SK-N-SH treated with all-trans-retinoic acid at 6 μM for 48 hours (cell line): ENCODE results near the gene PKDREJ.

Experiments
- ATAC-seq: fragments of 200-7000 bp; cut with Tn5 transposase; 3 replicates; pipeline ENCODE4 v1.9.1; 2020; ENCODE audit warnings: mild to moderate bottlenecking, moderate library complexity
- ARNTL ChIP-seq: fragments of 450-650 bp; formaldehyde crosslinking; IDR thresholded peaks from 2 replicates; pipeline ENCODE4 v1.5.0; 2020; ENCODE audit warnings: low read depth, mild to moderate bottlenecking, moderate library complexity, borderline replicate concordance
- BACH2 ChIP-seq: fragments of 250-450 bp; sonication (Bioruptor Pico); IDR thresholded peaks from 2 replicates; pipeline ENCODE4 v1.9.0; 2021; ENCODE audit warnings: mild to moderate bottlenecking, borderline replicate concordance
- CREB5 ChIP-seq: fragments of 250-450 bp; sonication (Bioruptor Pico); IDR thresholded peaks from 2 replicates; pipeline ENCODE4 v1.5.1; 2020; ENCODE audit warnings: low read depth, mild to moderate bottlenecking, moderate library complexity
- CSRNP3 ChIP-seq: fragments of 250-450 bp; sonication (Bioruptor Pico); IDR thresholded peaks from 2 replicates; pipeline ENCODE4 v1.5.1; 2021; ENCODE audit warnings: mild to moderate bottlenecking, moderate library complexity
- ESRRG ChIP-seq: fragments of 250-450 bp; sonication (Bioruptor Pico); IDR thresholded peaks from 2 replicates; pipeline ENCODE4 v1.6.1; 2021; ENCODE audit warnings: mild to moderate bottlenecking
- GLIS3 ChIP-seq: fragments of 250-450 bp; sonication (Bioruptor Pico); IDR thresholded peaks from 2 replicates; pipeline ENCODE4 v1.5.0; 2020; ENCODE audit warnings: mild to moderate bottlenecking, moderate library complexity
- OSR1 ChIP-seq: fragments of 250-450 bp; sonication (Bioruptor Pico); IDR thresholded peaks from 2 replicates; pipeline ENCODE4 v1.8.0; 2022; ENCODE audit warnings: moderate library complexity, mild to moderate bottlenecking, inconsistent platforms
- POU6F1 ChIP-seq: fragments of 250-450 bp; sonication (Bioruptor Pico); IDR thresholded peaks from 2 replicates; pipeline ENCODE4 v1.8.0; 2021; ENCODE audit warnings: low read depth, mild to moderate bottlenecking, moderate library complexity, borderline replicate concordance
- PPARA ChIP-seq: fragments of 250-450 bp; sonication (Bioruptor Pico); IDR thresholded peaks from 2 replicates; pipeline ENCODE4 v1.5.0; 2020; ENCODE audit warnings: mild to moderate bottlenecking, borderline replicate concordance
- RARB ChIP-seq: fragments of 250-450 bp; sonication (Bioruptor Pico); IDR thresholded peaks from 2 replicates; pipeline ENCODE4 v1.8.0; 2021; ENCODE audit warnings: mild to moderate bottlenecking, moderate library complexity
- TCF4 ChIP-seq: fragments of 250-450 bp; sonication (Bioruptor Pico); IDR thresholded peaks from 2 replicates; pipeline ENCODE4 v1.8.0; 2021; ENCODE audit warnings: mild to moderate bottlenecking, moderate library complexity, borderline replicate concordance
- TOX ChIP-seq: fragments of 250-450 bp; sonication (Bioruptor Pico); IDR thresholded peaks from 2 replicates; pipeline ENCODE4 v1.8.0; 2021; ENCODE audit warnings: mild to moderate bottlenecking, moderate library complexity, borderline replicate concordance
- ZC3H10 ChIP-seq: fragments of 250-450 bp; sonication (Bioruptor Pico); IDR thresholded peaks from 2 replicates; pipeline ENCODE4 v1.5.1; 2021; ENCODE audit warnings: mild to moderate bottlenecking, moderate library complexity
- ZFP3 ChIP-seq: fragments of 250-450 bp; sonication (Bioruptor Pico); IDR thresholded peaks from 2 replicates; pipeline ENCODE4 v1.5.0; 2020; ENCODE audit warnings: mild to moderate bottlenecking, moderate library complexity
- ZNF565 ChIP-seq: fragments of 450-650 bp; formaldehyde crosslinking; conservative IDR thresholded peaks from 2 replicates; pipeline ENCODE4 v1.5.0; 2020; ENCODE audit warnings: low read depth, mild to moderate bottlenecking, moderate library complexity
- ZNF70 ChIP-seq: fragments of 450-650 bp; formaldehyde crosslinking; IDR thresholded peaks from 2 replicates; pipeline ENCODE4 v1.5.0; 2020; ENCODE audit warnings: mild to moderate bottlenecking, moderate library complexity
- ZNF8 ChIP-seq: fragments of 450-650 bp; formaldehyde crosslinking; IDR thresholded peaks from 2 replicates; pipeline ENCODE4 v1.5.0; 2020; ENCODE audit warnings: mild to moderate bottlenecking, moderate library complexity
- TF ChIP-seq, protein P1 (sequence below): fragments of 250-450 bp; sonication (Bioruptor Pico); IDR thresholded peaks from 2 replicates; pipeline ENCODE4 v1.8.0; 2020; ENCODE audit warnings: mild to moderate bottlenecking, moderate library complexity, borderline replicate concordance
- TF ChIP-seq, protein P2 (sequence below): fragments of 250-450 bp; sonication (Bioruptor Pico); IDR thresholded peaks from 2 replicates; pipeline ENCODE4 v1.5.0; 2020; ENCODE audit warnings: mild to moderate bottlenecking, moderate library complexity

PKDREJ gene

DNA sequence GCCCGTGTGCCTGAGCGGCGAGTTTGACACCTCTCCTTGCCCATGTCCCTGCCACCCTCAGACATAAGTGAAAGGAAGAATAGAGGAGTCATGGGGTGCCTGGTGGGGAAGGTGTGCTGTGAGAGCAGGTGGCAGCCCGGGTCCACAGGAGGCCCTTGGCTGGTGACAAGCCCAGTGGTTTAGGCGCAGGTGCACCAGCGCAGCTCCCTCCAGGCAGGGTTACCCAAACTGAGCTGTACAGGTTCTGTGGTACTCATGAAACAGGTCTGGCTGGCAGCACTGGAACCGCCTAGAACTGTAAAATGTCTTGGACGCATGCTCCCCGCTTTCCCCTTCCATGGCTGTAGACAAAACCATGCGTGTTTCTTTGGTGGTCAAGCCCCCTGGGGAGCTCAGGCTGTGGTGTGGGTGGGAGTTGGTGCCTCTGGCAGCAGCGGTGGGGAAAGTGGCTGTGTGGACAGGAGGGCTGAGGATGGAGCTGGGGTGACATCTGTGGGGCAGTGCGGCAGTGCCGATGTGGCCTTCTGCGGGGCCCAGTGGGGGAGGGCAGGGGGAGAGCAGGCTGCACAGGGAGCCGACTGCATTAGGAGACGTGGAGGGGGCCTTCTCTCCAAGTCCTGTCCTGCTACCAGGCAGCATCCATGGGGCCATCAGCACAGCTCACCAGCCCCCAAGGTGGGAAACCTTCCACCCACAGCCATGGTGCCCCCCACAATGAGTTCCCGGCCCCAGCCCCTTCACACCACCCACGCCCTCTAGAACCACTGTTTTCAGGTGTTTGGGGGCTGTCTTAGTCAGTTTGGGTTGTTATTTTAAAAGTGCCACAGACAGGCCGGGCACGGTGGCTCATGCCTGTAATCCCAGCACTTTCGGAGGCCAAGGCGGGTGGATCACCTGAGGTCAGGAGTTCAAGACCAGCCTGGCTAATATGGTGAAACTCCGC, 28.0 kb upstream of the PKDREJ start:
- ATAC-seq, result no peak
- TF ChIP-seq OSR1 (CRISPR knock-in tag) (no peak), ZNF70 (CRISPR knock-in tag) (no peak), ZC3H10 (CRISPR knock-in tag) (no peak), ZNF8 (CRISPR knock-in tag) (no peak), PPARA (no peak), ARNTL (CRISPR knock-in tag) (no peak), BACH2 (CRISPR knock-in tag) (no peak), CSRNP3 (CRISPR knock-in tag) (no peak), POU6F1 (CRISPR knock-in tag) (no peak), CREB5 (no peak), GLIS3 (CRISPR knock-in tag) (no peak), ESRRG (CRISPR knock-in tag) (no peak), TOX (no peak), TCF4 (no peak), ZNF565 (CRISPR knock-in tag) (no peak), RARB (CRISPR knock-in tag) (no peak)
- TF ChIP-seq, protein P1, sequence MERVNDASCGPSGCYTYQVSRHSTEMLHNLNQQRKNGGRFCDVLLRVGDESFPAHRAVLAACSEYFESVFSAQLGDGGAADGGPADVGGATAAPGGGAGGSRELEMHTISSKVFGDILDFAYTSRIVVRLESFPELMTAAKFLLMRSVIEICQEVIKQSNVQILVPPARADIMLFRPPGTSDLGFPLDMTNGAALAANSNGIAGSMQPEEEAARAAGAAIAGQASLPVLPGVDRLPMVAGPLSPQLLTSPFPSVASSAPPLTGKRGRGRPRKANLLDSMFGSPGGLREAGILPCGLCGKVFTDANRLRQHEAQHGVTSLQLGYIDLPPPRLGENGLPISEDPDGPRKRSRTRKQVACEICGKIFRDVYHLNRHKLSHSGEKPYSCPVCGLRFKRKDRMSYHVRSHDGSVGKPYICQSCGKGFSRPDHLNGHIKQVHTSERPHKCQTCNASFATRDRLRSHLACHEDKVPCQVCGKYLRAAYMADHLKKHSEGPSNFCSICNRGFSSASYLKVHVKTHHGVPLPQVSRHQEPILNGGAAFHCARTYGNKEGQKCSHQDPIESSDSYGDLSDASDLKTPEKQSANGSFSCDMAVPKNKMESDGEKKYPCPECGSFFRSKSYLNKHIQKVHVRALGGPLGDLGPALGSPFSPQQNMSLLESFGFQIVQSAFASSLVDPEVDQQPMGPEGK (CRISPR knock-in tag), result no peak
- TF ChIP-seq, protein P2, sequence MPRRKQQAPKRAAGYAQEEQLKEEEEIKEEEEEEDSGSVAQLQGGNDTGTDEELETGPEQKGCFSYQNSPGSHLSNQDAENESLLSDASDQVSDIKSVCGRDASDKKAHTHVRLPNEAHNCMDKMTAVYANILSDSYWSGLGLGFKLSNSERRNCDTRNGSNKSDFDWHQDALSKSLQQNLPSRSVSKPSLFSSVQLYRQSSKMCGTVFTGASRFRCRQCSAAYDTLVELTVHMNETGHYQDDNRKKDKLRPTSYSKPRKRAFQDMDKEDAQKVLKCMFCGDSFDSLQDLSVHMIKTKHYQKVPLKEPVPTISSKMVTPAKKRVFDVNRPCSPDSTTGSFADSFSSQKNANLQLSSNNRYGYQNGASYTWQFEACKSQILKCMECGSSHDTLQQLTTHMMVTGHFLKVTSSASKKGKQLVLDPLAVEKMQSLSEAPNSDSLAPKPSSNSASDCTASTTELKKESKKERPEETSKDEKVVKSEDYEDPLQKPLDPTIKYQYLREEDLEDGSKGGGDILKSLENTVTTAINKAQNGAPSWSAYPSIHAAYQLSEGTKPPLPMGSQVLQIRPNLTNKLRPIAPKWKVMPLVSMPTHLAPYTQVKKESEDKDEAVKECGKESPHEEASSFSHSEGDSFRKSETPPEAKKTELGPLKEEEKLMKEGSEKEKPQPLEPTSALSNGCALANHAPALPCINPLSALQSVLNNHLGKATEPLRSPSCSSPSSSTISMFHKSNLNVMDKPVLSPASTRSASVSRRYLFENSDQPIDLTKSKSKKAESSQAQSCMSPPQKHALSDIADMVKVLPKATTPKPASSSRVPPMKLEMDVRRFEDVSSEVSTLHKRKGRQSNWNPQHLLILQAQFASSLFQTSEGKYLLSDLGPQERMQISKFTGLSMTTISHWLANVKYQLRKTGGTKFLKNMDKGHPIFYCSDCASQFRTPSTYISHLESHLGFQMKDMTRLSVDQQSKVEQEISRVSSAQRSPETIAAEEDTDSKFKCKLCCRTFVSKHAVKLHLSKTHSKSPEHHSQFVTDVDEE (CRISPR knock-in tag), result no peak
- TF ChIP-seq, all 23 proteins: peak for 0

DNA sequence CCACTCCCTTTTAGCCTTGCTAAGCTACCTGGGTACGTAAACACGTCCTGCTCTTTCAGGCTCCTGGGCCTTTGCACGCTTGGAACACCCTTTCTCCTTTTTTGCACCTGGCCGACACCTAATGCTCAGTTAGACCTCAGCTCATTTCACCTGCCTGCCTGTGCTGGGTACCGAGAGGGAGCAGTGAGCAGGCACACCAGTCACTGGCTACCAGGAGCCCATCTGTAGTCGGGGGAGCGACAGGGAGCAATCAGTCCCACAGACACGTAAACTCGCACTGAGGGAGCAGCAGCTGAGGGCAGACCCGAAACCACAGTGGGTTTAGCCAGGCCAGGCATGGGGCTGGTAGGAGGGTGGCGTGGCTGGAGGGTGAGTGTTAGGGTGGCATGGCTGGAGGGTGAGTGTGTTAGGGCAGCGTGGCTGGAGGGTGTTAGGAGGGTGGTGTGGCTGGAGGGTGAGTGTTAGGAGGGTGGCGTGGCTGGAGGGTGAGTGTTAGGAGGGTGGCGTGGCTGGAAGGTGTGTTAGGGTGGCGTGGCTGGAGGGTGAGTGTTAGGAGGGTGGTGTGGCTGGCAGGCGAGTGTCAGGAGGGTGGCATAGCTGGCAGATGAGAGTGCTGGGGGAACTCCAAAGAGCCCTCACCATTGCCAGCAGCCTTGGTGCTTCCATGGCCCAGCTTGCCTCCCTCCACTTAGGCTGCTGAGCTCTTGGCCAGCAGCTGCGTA, 27.1 kb upstream of the PKDREJ start:
- no peak for ATAC-seq
- TF ChIP-seq ZNF70 (CRISPR knock-in tag) (no peak), ZFP3 (CRISPR knock-in tag) (no peak), TCF4 (no peak), CREB5 (no peak), RARB (CRISPR knock-in tag) (no peak), ARNTL (CRISPR knock-in tag) (no peak)
- TF ChIP-seq, protein P2 (CRISPR knock-in tag), result no peak
